ENCODE data around the gene OMD. TPM values are rescaled to one million over a fixed set of nuclear protein-coding genes. Genes with fewer than 3 reads are reported as not detected.

The OMD gene
- polyA plus RNA-seq, 3 donors = 0.30 to 1.5 (median 0.99) TPM

DNA sequence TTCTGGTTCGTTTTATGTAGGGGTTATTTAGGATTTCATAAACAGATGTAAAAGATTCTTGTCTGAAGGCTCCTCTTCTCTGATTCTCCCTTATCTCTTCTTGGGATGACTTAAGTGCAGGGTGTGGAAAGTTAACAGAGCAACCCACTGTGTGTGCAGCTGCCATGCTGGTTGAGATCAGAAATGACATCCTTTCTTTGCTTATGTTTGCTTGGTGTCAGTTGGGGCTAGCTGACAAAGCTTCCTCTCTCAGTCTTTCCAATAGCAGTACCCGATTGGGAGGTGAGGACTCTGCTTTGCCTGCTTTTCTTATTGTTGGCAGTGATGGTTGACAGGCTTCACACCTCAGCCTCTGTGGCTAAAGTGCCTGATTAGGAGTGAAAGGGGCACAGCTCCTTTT is 46.4 kb downstream of the OMD start:
- no peak for DNase-seq

DNA sequence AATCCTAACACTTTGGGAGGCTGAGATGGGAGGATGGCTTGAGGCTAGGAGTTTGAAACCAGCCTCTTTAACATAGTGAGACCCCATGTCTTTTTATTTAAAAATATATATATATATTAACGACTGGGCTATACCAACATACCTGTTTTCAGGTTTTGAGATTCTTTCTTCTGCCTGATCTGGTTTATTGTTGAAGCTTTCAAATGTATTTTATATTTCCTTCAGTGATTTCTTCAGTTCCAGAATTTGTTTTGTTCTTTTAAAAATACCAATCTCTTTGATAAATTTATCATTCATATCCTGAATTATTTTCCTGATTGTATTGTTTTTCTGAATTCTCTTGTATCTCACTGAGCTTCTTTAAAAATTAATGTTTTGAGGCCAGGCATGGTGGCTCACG is 51.1 kb downstream of the OMD start:
- no peak for DNase-seq

DNA sequence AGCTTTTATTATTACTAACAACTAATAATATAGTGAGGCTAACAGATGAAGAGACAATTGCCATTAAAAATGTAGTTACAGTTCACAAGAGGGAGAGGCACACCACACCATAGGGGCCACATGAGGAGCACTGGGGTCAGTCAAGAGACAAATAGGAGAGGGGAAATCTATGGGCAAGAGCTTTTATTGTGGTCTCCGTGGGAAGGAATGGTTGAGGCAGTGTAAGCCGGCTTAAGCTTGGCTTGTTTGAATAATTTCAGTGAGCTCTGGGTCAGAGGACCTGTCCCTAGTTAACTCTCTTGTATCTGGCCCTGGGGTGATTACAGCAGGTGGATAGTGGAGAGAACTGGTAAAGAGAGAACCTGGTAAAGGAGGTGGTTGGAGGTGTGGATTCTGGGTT is 55.2 kb downstream of the OMD start:
- DNase-seq = no peak

Other genes starting within 250 kb of the OMD start
- 100 to 1,000 TPM in 2 of 3 donors, 10 to 100 TPM in 1; 96.5 to 115 (median 114) TPM for gene IARS1, start 130.8 kb downstream of the OMD start, polyA plus RNA-seq (ENCODE audit: insufficient read length in 3 of 3)
- 10 to 100 TPM; 42.1 to 57.1 (median 48.5) TPM for gene NOL8, start 99.1 kb downstream of the OMD start, polyA plus RNA-seq (ENCODE audit: insufficient read length in 3 of 3)
- gene CENPP, start 98.5 kb downstream of the OMD start, polyA plus RNA-seq (ENCODE audit: insufficient read length in 3 of 3) = 1 to 10 TPM; 5.3 to 8.4 (median 5.9) TPM
- gene OGN, start 19.9 kb downstream of the OMD start, polyA plus RNA-seq (ENCODE audit: insufficient read length in 3 of 3) = 10 to 100 TPM; 28.7 to 65.2 (median 40.6) TPM
- gene ASPN, start 58.0 kb upstream of the OMD start, polyA plus RNA-seq (ENCODE audit: insufficient read length in 3 of 3) = 10 to 100 TPM in 1 of 3 donors, 1 to 10 TPM in 2; 8.4 to 14.7 (median 10.0) TPM
- gene ECM2, start 111.5 kb upstream of the OMD start, polyA plus RNA-seq (ENCODE audit: insufficient read length in 3 of 3) = 10 to 100 TPM; 10.5 to 14.1 (median 12.2) TPM
- gene IPPK, start 245.7 kb upstream of the OMD start, polyA plus RNA-seq (ENCODE audit: insufficient read length in 3 of 3) = 10 to 100 TPM; 10.2 to 14.5 (median 12.0) TPM

Data from renal pelvis (tissue), 4 donors.